Right cardiac atrium (tissue), 5 donors: ENCODE results near the gene ACTR3. TPM values are rescaled to one million over a fixed set of nuclear protein-coding genes. Genes with fewer than 3 reads are reported as not detected.
"Not testable (repeated sequence)": the region's sequence is repeated elsewhere in the genome, so short reads cannot be mapped to it uniquely, and the experiment has no call there.

Experiments
- ATAC-seq, 2 donors: fragments of 200-7000 bp; cut with Tn5 transposase; one replicate each; pipeline versions ENCODE4 v1.8.0 to v1.9.1; 2020; ENCODE audit warnings: moderate library complexity in 2 of 2, mild to moderate bottlenecking in 1 of 2
- DNase-seq, 3 donors: peaks; one replicate each; pipeline ENCODE4 v3.0.0-alpha.2; 2020
- H3K27ac ChIP-seq: one replicate; pipeline ENCODE4 v1.5.1; 2013; ENCODE audit warnings: mild to moderate bottlenecking, low read length, control low read depth, moderate library complexity
- H3K27me3 ChIP-seq: one replicate; pipeline ENCODE4 v1.6.1; 2013; ENCODE audit not compliant: control insufficient read depth, insufficient read depth
- H3K4me1 ChIP-seq: one replicate; pipeline ENCODE4 v1.6.1; 2013; ENCODE audit warnings: low read length; ENCODE audit not compliant: control insufficient read depth, insufficient read depth
- H3K4me3 ChIP-seq: one replicate; pipeline ENCODE4 v1.5.1; 2013; ENCODE audit warnings: low read length, control low read depth
- H3K9me3 ChIP-seq: one replicate; pipeline ENCODE4 v1.6.1; 2013; ENCODE audit warnings: low read length; ENCODE audit not compliant: control insufficient read depth
- WGBS: extraction: QIAGEN DNeasy Blood & Tissue Kit; methylation state at CpG from one replicate; pipeline ENCODE4 v1.1.7; 2013; 5-methylcytosine and 5-hydroxymethylcytosine counted together
- intact Hi-C, 4 donors: fragments of 100-400 bp; cut with DNase I; formaldehyde crosslinking; loops; one replicate each; pipeline versions ENCODE4 v1.11.0 to v1.14.0; 2022 to 2023
- polyA plus RNA-seq: library from polyadenylated mRNA; stranded (reverse); fragments of 200-250 nt; gene quantifications from one replicate; pipeline ENCODE4 v1.2.3, GENCODE V29; 2013
- total RNA-seq, 4 donors: library from RNA; stranded (reverse); fragmentation: NEBNext Ultra II Directional; extraction: Animal tissue kit (Norgen Biotek cat#: 25700); gene quantifications; one replicate each; pipeline ENCODE4 v1.2.1, GENCODE V29; 2021
- donor health status: healthy with polysubstance abuse.
- donor health status: DM: no; HTN: yes; CAD: no.
- donor health status: DM: no; HTN: no; CAD: no.
- donor health status: DM: no; HTN: yes; CAD: no; lungs with severe emphysema.
- donor health status: DM: yes; HTN: yes; CAD: no.

ACTR3 gene
- total and polyA plus RNA-seq, 5 donors: 42.3 to 168 (median 136) TPM

- H3K4me1 ChIP-seq: no peaks in the 10 kb centered on the region
- H3K9me3 ChIP-seq: no peaks in the 10 kb centered on the region
- intact Hi-C loops: no loop called here
- ATAC-seq: no peak
- no peak overlapping the region for H3K4me3 ChIP-seq
- DNase-seq: no peak
- 96% methylated on average over 1 of the region's 1 CpG for WGBS
- no peaks in the 10 kb centered on the region for H3K27me3 ChIP-seq
- no peak overlapping the region for H3K27ac ChIP-seq
These were observed 40.6 kb downstream of the ACTR3 start for GRCh38 chr2:113930448-113930847.

- H3K27me3 ChIP-seq: no peaks in the 10 kb centered on the region
- H3K4me1 ChIP-seq: no peaks in the 10 kb centered on the region
- intact Hi-C loops: no loop called here
- H3K27ac ChIP-seq: no peak overlapping the region
- DNase-seq (no peak), ATAC-seq (no peak)
- H3K9me3 ChIP-seq: no peaks in the 10 kb centered on the region
- H3K4me3 ChIP-seq: no peak overlapping the region
These were observed 47.6 kb downstream of the ACTR3 start for GRCh38 chr2:113937501-113937900.

GRCh38 chr2:113940891-113941290 is 51.0 kb downstream of the ACTR3 start:
- intact Hi-C loops: loop anchor here in 1 of 4 donors (10.0 kb wide), 1 partner anchor 206 kb away; no protein-coding TSS in a partner anchor
- H3K4me1 ChIP-seq: no peaks in the 10 kb centered on the region
- no peaks in the 10 kb centered on the region for H3K9me3 ChIP-seq
- 96% methylated on average over 5 of the region's 5 CpGs for WGBS
- ATAC-seq (no peak), DNase-seq (no peak)
- no peaks in the 10 kb centered on the region for H3K27me3 ChIP-seq
- H3K27ac ChIP-seq: no peak overlapping the region
- no peak overlapping the region for H3K4me3 ChIP-seq

- WGBS: over 99% methylated on average over 2 of the region's 2 CpGs
- not testable (repeated sequence) for ATAC-seq
- intact Hi-C loops: loop anchor here in 1 of 4 donors (10.0 kb wide), 1 partner anchor 211 kb away; no protein-coding TSS in a partner anchor
These were observed 55.9 kb downstream of the ACTR3 start for GRCh38 chr2:113945784-113946183.

GRCh38 chr2:113950906-113951305 is 61.0 kb downstream of the ACTR3 start:
- intact Hi-C loops, H3K27me3 ChIP-seq, H3K4me1 ChIP-seq, H3K27ac ChIP-seq, ATAC-seq, DNase-seq, H3K4me3 ChIP-seq, H3K9me3 ChIP-seq: not testable (repeated sequence)
- 93% methylated on average over 3 of the region's 3 CpGs for WGBS

More at GRCh38 chr2:113945784-113946183, 55.9 kb downstream of the ACTR3 start:
- H3K4me1 ChIP-seq, H3K27me3 ChIP-seq, DNase-seq, H3K9me3 ChIP-seq, H3K27ac ChIP-seq, H3K4me3 ChIP-seq: not testable (repeated sequence)

- 94% methylated on average over 5 of the region's 5 CpGs for WGBS
- intact Hi-C loops: no loop called here
- no peak overlapping the region for H3K4me3 ChIP-seq
- H3K27ac ChIP-seq: no peak overlapping the region
- no peak for ATAC-seq
- H3K9me3 ChIP-seq: no peaks in the 10 kb centered on the region
- no peaks in the 10 kb centered on the region for H3K27me3 ChIP-seq
- H3K4me1 ChIP-seq: no peaks in the 10 kb centered on the region
- no peak for DNase-seq
These were observed 71.1 kb downstream of the ACTR3 start for GRCh38 chr2:113961000-113961399.

GRCh38 chr2:113962692-113963480 is 73.0 kb downstream of the ACTR3 start:
- Histone ChIP-seq H3K27ac (no peak overlapping the region), H3K4me3 (no peak overlapping the region), H3K4me1 (no peaks in the 10 kb centered on the region), H3K27me3 (no peaks in the 10 kb centered on the region), H3K9me3 (no peaks in the 10 kb centered on the region)
- ATAC-seq (peak in 1 of 2 donors; percentile 64), DNase-seq (no peak)
- 66% methylated on average over 4 of the region's 4 CpGs for WGBS
- intact Hi-C loops: no loop called here

GRCh38 chr2:113963965-113964364 is 74.1 kb downstream of the ACTR3 start:
- no peak for ATAC-seq
- H3K4me3 ChIP-seq: no peak overlapping the region
- H3K27me3 ChIP-seq: no peaks in the 10 kb centered on the region
- H3K27ac ChIP-seq: no peak overlapping the region
- DNase-seq: no peak
- intact Hi-C loops: no loop called here
- 81% methylated on average over 3 of the region's 3 CpGs for WGBS
- H3K9me3 ChIP-seq: no peaks in the 10 kb centered on the region
- no peaks in the 10 kb centered on the region for H3K4me1 ChIP-seq

GRCh38 chr2:113964436-113964835 is 74.5 kb downstream of the ACTR3 start:
- intact Hi-C loops: no loop called here

GRCh38 chr2:113965228-113965627 is 75.3 kb downstream of the ACTR3 start:
- Histone ChIP-seq H3K27ac (no peak overlapping the region), H3K4me1 (no peaks in the 10 kb centered on the region), H3K27me3 (no peaks in the 10 kb centered on the region), H3K9me3 (no peaks in the 10 kb centered on the region), H3K4me3 (no peak overlapping the region)
- no peak for DNase-seq
- intact Hi-C loops: no loop called here
- 86% methylated on average over 5 of the region's 5 CpGs for WGBS
- no peak for ATAC-seq

More at GRCh38 chr2:113964436-113964835, 74.5 kb downstream of the ACTR3 start:
- no peak overlapping the region for H3K27ac ChIP-seq
- 90% methylated on average over 5 of the region's 5 CpGs for WGBS
- H3K9me3 ChIP-seq: no peaks in the 10 kb centered on the region
- DNase-seq (no peak), ATAC-seq (no peak)
- no peaks in the 10 kb centered on the region for H3K27me3 ChIP-seq
- no peaks in the 10 kb centered on the region for H3K4me1 ChIP-seq
- no peak overlapping the region for H3K4me3 ChIP-seq

- WGBS: 13% methylated on average over 1 of the region's 1 CpG
- ATAC-seq: peak; percentile 27 to 34
- H3K9me3 ChIP-seq: no peaks in the 10 kb centered on the region
- H3K4me3 ChIP-seq: no peak overlapping the region
- H3K4me1 ChIP-seq: no peaks in the 10 kb centered on the region
- intact Hi-C loops: no loop called here
- H3K27ac ChIP-seq: no peak overlapping the region
- H3K27me3 ChIP-seq: no peaks in the 10 kb centered on the region
- DNase-seq: no peak
These were observed 75.8 kb downstream of the ACTR3 start for GRCh38 chr2:113965644-113966043.
